ENCODE results near the gene MPPED2. TPM values are rescaled to one million over a fixed set of nuclear protein-coding genes. Genes with fewer than 3 reads are reported as not detected.

Gene MPPED2
- total and polyA plus RNA-seq, 2 donors (not counting 3 experiments of a cell fraction or from before 2014, with no cell fraction given), result not detected

DNA sequence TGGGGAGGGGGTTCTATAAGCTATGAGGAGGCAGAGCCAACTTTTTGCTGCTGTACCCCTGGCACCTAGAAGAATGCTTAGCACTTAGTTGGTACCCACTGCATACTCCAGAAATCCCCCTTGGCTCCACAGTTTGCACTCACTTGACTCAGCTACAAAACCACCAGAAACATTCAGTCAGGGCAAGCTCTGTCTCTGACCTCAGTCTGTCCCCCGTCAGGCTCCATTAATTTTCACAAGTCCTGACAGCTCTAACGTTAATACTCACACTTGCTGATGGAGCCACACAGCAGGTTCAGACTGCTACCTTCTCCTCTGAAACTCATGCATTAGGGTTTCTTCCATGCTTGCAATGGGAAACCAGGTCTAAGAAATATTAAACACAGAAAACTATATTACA is 81.7 kb downstream of the MPPED2 start:
- Histone ChIP-seq H3K4me3 (replicated peaks in 1 of 3; ENCODE audit: insufficient read depth in 1 of 3, low read depth in 1 of 3, low read length in 3 of 3) (no peak overlapping the region), H3K27ac (ENCODE audit: insufficient read depth, low read depth, low read length) (no peak overlapping the region), H2AFZ (ENCODE audit: low read depth, low read length) (no peak overlapping the region), H3K27me3 (ENCODE audit: control insufficient read depth in 2 of 2, insufficient read depth in 2 of 2, low read length in 2 of 2) (no peaks in the 10 kb centered on the region), H3K4me1 (ENCODE audit: control insufficient read depth, extremely low read depth, insufficient read depth, low read length) (no peaks in the 10 kb centered on the region), H3K36me3 (ENCODE audit: control insufficient read depth in 2 of 2, extremely low read depth in 1 of 2, insufficient read depth in 2 of 2, low read length in 2 of 2) (no peaks in the 10 kb centered on the region), H3K9me3 (replicated peaks; ENCODE audit: control insufficient read depth, insufficient read depth, low read length) (no peaks in the 10 kb centered on the region), H3K9ac (replicated peaks; ENCODE audit: extremely low read depth, insufficient read depth, low read length) (no peak overlapping the region), H3K9me1 (replicated peaks; ENCODE audit: control insufficient read depth, extremely low read depth, insufficient read depth, low read length) (no peaks in the 10 kb centered on the region), H3K4me2 (ENCODE audit: insufficient read depth, low read length) (no peak overlapping the region), H3K79me2 (ENCODE audit: control insufficient read depth, insufficient read depth, low read length) (no peaks in the 10 kb centered on the region), H4K20me1 (replicated peaks; ENCODE audit: control insufficient read depth, extremely low read depth, insufficient read depth, low read length) (no peaks in the 10 kb centered on the region)
- no peak for DNase-seq (ENCODE audit: low read depth, low spot score)
- ChIA-PET CTCF (no interaction called here), POLR2A (no interaction called here)
- dilution Hi-C loops (cut with MboI; ENCODE audit: extremely low pct_ligation_motif_present, low sequenced_read_pairs), result no loop called here
- no TSS peak for BruUV-seq (replicated peaks)
- TF ChIP-seq POLR2AphosphoS5 (IDR thresholded peaks at IDR 0.05; ENCODE audit: insufficient read depth, low read depth, low read length), result no peak
- no peak for FAIRE-seq
- intact Hi-C loops (cut with micrococcal nuclease), result no loop called here

DNA sequence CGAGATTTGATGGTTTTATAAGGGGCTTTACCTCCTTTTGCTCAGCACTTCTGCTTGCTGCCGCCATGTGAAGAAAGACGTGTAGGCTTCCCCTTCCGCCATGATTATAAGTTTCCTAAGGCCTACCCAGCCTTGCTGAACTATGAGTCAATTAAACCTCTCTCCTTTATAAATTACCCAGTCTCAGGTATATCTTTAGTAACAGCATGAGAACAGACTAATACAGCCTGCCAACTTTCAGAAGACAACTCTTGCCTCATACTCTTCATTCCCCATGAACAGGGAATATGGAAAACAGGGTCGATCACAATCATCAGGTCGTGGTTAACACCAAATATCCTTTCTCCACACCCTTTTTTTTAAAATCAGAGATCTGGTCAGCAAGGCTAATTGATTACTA is 83.0 kb downstream of the MPPED2 start:
- Histone ChIP-seq H3K9me1 (replicated peaks; ENCODE audit: control insufficient read depth, extremely low read depth, insufficient read depth, low read length) (no peaks in the 10 kb centered on the region), H3K27ac (ENCODE audit: insufficient read depth, low read depth, low read length) (no peak overlapping the region), H3K9me3 (replicated peaks; ENCODE audit: control insufficient read depth, insufficient read depth, low read length) (no peaks in the 10 kb centered on the region), H3K79me2 (ENCODE audit: control insufficient read depth, insufficient read depth, low read length) (no peaks in the 10 kb centered on the region), H2AFZ (ENCODE audit: low read depth, low read length) (no peak overlapping the region), H3K27me3 (ENCODE audit: control insufficient read depth in 2 of 2, insufficient read depth in 2 of 2, low read length in 2 of 2) (no peaks in the 10 kb centered on the region), H3K4me1 (ENCODE audit: control insufficient read depth, extremely low read depth, insufficient read depth, low read length) (no peaks in the 10 kb centered on the region), H3K36me3 (ENCODE audit: control insufficient read depth in 2 of 2, extremely low read depth in 1 of 2, insufficient read depth in 2 of 2, low read length in 2 of 2) (no peaks in the 10 kb centered on the region), H3K4me2 (ENCODE audit: insufficient read depth, low read length) (no peak overlapping the region), H3K4me3 (replicated peaks in 1 of 3; ENCODE audit: insufficient read depth in 1 of 3, low read depth in 1 of 3, low read length in 3 of 3) (no peak overlapping the region), H3K9ac (replicated peaks; ENCODE audit: extremely low read depth, insufficient read depth, low read length) (no peak overlapping the region), H4K20me1 (replicated peaks; ENCODE audit: control insufficient read depth, extremely low read depth, insufficient read depth, low read length) (no peaks in the 10 kb centered on the region)
- dilution Hi-C loops (cut with MboI; ENCODE audit: extremely low pct_ligation_motif_present, low sequenced_read_pairs), result no loop called here
- BruUV-seq (replicated peaks), result no TSS peak
- FAIRE-seq, result no peak
- ChIA-PET POLR2A (no interaction called here), CTCF (no interaction called here)
- TF ChIP-seq, protein P1, sequence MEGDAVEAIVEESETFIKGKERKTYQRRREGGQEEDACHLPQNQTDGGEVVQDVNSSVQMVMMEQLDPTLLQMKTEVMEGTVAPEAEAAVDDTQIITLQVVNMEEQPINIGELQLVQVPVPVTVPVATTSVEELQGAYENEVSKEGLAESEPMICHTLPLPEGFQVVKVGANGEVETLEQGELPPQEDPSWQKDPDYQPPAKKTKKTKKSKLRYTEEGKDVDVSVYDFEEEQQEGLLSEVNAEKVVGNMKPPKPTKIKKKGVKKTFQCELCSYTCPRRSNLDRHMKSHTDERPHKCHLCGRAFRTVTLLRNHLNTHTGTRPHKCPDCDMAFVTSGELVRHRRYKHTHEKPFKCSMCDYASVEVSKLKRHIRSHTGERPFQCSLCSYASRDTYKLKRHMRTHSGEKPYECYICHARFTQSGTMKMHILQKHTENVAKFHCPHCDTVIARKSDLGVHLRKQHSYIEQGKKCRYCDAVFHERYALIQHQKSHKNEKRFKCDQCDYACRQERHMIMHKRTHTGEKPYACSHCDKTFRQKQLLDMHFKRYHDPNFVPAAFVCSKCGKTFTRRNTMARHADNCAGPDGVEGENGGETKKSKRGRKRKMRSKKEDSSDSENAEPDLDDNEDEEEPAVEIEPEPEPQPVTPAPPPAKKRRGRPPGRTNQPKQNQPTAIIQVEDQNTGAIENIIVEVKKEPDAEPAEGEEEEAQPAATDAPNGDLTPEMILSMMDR (IDR thresholded peaks at IDR 0.05; ENCODE audit: extremely low read depth in 1 of 2, insufficient read depth in 1 of 2, low read depth in 1 of 2, low read length in 2 of 2), result no peak
- TF ChIP-seq EZH2 (IDR thresholded peaks at IDR 0.05; ENCODE audit: borderline replicate concordance, low read depth, low read length, severe bottlenecking) (no peak), POLR2AphosphoS5 (IDR thresholded peaks at IDR 0.05; ENCODE audit: insufficient read depth, low read depth, low read length) (no peak), POLR2A (IDR thresholded peaks at IDR 0.05; ENCODE audit: low read depth, low read length) (no peak), MYC (IDR thresholded peaks at IDR 0.05; ENCODE audit: low read depth, low read length) (no peak), GATA2 (IDR thresholded peaks at IDR 0.05; ENCODE audit: insufficient read depth, insufficient read length, low read depth, low read length) (no peak), JUN (IDR thresholded peaks at IDR 0.05; ENCODE audit: borderline replicate concordance, insufficient read depth, insufficient read length, low read depth) (no peak), FOS (IDR thresholded peaks at IDR 0.05; ENCODE audit: borderline replicate concordance, insufficient read depth, low read length) (no peak)
- TF ChIP-seq, protein P2, sequence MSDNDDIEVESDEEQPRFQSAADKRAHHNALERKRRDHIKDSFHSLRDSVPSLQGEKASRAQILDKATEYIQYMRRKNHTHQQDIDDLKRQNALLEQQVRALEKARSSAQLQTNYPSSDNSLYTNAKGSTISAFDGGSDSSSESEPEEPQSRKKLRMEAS (IDR thresholded peaks at IDR 0.05; ENCODE audit: insufficient read depth, insufficient read length), result no peak
- intact Hi-C loops (cut with micrococcal nuclease), result no loop called here
- no peak for DNase-seq (ENCODE audit: low read depth, low spot score)
